ENCODE results near the gene POPDC3.
A peak's percentile ranks its signal among the peaks of the same experiment; 100 is the strongest.

The POPDC3 gene

DNA sequence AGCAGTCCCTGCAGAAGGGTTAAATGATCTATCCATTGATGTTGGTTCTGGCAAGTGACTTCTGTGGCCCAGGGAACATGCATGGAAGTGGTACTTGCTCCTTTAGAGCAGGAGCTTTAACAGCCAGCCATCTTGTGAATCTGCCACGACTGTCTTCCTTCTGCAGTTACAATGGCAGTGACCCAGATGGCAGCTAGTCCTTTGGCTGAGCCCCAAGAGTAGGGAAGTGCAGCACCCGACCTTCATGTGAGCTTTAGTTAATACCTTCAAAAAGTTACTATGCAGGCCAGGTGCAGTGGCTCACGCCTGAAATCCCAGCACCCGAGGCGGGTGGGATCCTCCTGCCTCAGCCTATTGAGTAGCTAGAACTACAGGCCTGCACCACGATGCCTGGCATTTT lies 66.4 kb downstream of the POPDC3 start:
- no peak overlapping the region for H3K27ac ChIP-seq (ENCODE audit: extremely low read depth, low read depth, low read length)
- H3K4me3 ChIP-seq (ENCODE audit: low read depth, low read length) = no peak overlapping the region
- peaks cover 0 to 57% of the 10 kb centered on the region in 2 experiments for H3K36me3 ChIP-seq (ENCODE audit: control insufficient read depth in 2 of 2, insufficient read depth in 1 of 2, low read length in 2 of 2)
- ChIA-PET POLR2A (interaction anchor here (0.6 kb wide), 1 partner anchor 20 kb away, joined by 5 read pairs; no protein-coding TSS in a partner anchor), CTCF (interaction anchor here (0.6 to 1.2 kb wide), 3 partner anchors 25 to 745 kb away, joined by 4 to 5 read pairs (median 4); no protein-coding TSS in a partner anchor)
- H3K9me3 ChIP-seq (ENCODE audit: control insufficient read depth, insufficient read depth, low read depth, low read length) = no peaks in the 10 kb centered on the region
- no peak for TF ChIP-seq ZNF600 (tag by site-specific recombination; IDR thresholded peaks at IDR 0.05)
- TF ChIP-seq ZNF658 (tag by site-specific recombination; IDR thresholded peaks at IDR 0.05) = no peak
- TF ChIP-seq, protein P1, sequence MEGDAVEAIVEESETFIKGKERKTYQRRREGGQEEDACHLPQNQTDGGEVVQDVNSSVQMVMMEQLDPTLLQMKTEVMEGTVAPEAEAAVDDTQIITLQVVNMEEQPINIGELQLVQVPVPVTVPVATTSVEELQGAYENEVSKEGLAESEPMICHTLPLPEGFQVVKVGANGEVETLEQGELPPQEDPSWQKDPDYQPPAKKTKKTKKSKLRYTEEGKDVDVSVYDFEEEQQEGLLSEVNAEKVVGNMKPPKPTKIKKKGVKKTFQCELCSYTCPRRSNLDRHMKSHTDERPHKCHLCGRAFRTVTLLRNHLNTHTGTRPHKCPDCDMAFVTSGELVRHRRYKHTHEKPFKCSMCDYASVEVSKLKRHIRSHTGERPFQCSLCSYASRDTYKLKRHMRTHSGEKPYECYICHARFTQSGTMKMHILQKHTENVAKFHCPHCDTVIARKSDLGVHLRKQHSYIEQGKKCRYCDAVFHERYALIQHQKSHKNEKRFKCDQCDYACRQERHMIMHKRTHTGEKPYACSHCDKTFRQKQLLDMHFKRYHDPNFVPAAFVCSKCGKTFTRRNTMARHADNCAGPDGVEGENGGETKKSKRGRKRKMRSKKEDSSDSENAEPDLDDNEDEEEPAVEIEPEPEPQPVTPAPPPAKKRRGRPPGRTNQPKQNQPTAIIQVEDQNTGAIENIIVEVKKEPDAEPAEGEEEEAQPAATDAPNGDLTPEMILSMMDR (tag by site-specific recombination; IDR thresholded peaks at IDR 0.05) = no peak
- no peak for TF ChIP-seq ZNF768 (tag by site-specific recombination; IDR thresholded peaks at IDR 0.05)
- no peak for TF ChIP-seq ZNF654 (tag by site-specific recombination; IDR thresholded peaks at IDR 0.05; ENCODE audit: low read depth)
- no peak for TF ChIP-seq ZNF785 (tag by site-specific recombination; IDR thresholded peaks at IDR 0.05)
- TF ChIP-seq ZBTB8A (tag by site-specific recombination; IDR thresholded peaks at IDR 0.05) = no peak
- TF ChIP-seq ZNF24 (tag by site-specific recombination; IDR thresholded peaks at IDR 0.05) = no peak
- TF ChIP-seq IKZF3 (tag by site-specific recombination; IDR thresholded peaks at IDR 0.05) = no peak
- TF ChIP-seq ZNF16 (tag by site-specific recombination; IDR thresholded peaks at IDR 0.05; ENCODE audit: low read depth) = no peak
- TF ChIP-seq, protein P2, sequence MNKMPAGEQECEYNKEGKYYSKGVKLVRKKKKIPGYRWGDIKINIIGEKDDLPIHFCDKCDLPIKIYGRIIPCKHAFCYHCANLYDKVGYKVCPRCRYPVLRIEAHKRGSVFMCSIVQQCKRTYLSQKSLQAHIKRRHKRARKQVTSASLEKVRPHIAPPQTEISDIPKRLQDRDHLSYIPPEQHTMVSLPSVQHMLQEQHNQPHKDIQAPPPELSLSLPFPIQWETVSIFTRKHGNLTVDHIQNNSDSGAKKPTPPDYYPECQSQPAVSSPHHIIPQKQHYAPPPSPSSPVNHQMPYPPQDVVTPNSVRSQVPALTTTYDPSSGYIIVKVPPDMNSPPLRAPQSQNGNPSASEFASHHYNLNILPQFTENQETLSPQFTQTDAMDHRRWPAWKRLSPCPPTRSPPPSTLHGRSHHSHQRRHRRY (tag by site-specific recombination; IDR thresholded peaks at IDR 0.05) = no peak
- TF ChIP-seq ZNF510 (tag by site-specific recombination; IDR thresholded peaks at IDR 0.05; ENCODE audit: insufficient replicate concordance) = no peak
- TF ChIP-seq KLF16 (tag by site-specific recombination; IDR thresholded peaks at IDR 0.05) = no peak
- no peak for TF ChIP-seq ZNF335 (tag by site-specific recombination; conservative IDR thresholded peaks at IDR 0.05)
- TF ChIP-seq, protein P3, sequence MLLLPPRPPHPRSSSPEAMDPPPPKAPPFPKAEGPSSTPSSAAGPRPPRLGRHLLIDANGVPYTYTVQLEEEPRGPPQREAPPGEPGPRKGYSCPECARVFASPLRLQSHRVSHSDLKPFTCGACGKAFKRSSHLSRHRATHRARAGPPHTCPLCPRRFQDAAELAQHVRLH (tag by site-specific recombination; IDR thresholded peaks at IDR 0.05) = no peak
- no peak for TF ChIP-seq ZNF324 (tag by site-specific recombination; IDR thresholded peaks at IDR 0.05)
- no peak for TF ChIP-seq ZBTB1 (tag by site-specific recombination; IDR thresholded peaks at IDR 0.05)
- TF ChIP-seq EGR2 (tag by site-specific recombination; IDR thresholded peaks at IDR 0.05; ENCODE audit: low read depth) = no peak
- TF ChIP-seq, protein P4, sequence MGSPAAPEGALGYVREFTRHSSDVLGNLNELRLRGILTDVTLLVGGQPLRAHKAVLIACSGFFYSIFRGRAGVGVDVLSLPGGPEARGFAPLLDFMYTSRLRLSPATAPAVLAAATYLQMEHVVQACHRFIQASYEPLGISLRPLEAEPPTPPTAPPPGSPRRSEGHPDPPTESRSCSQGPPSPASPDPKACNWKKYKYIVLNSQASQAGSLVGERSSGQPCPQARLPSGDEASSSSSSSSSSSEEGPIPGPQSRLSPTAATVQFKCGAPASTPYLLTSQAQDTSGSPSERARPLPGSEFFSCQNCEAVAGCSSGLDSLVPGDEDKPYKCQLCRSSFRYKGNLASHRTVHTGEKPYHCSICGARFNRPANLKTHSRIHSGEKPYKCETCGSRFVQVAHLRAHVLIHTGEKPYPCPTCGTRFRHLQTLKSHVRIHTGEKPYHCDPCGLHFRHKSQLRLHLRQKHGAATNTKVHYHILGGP (tag by site-specific recombination; IDR thresholded peaks at IDR 0.05) = no peak
- TF ChIP-seq ZNF10 (tag by site-specific recombination; IDR thresholded peaks at IDR 0.05) = no peak
- no peaks in the 10 kb centered on the region for H3K4me1 ChIP-seq (ENCODE audit: control insufficient read depth, insufficient read depth, low read length)

DNA sequence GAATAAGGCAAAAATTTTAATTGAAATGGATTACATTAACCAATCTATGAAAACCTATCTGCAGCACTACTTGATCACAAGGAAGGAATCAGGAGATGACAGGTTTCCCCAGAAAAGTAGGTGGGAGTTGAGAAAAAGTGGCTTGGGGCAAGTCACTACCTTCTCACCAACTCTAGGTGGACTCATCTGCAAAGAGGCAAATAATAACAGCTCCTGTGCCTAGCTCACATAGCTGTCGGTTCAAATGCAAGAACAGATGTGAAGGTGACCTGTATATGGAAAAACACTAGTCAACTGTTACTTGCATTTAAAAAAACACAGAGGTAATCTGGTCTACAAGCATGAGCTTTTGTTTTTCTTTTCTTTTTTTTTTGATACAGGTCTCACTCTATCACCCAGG lies 67.2 kb downstream of the POPDC3 start:
- no peaks in the 10 kb centered on the region for H3K4me1 ChIP-seq (ENCODE audit: control insufficient read depth, insufficient read depth, low read length)
- H3K9me3 ChIP-seq (ENCODE audit: control insufficient read depth, insufficient read depth, low read depth, low read length) = no peaks in the 10 kb centered on the region
- H3K27ac ChIP-seq (ENCODE audit: extremely low read depth, low read depth, low read length) = no peak overlapping the region
- POLR2A ChIA-PET = no interaction called here
- CTCF ChIA-PET = interaction anchor here (0.6 to 1.2 kb wide), 4 partner anchors 24 to 250 kb away, joined by 3 to 5 read pairs (median 4); no protein-coding TSS in a partner anchor
- H3K4me3 ChIP-seq (ENCODE audit: low read depth, low read length) = no peak overlapping the region
- TF ChIP-seq ZNF670 (tag by site-specific recombination; IDR thresholded peaks at IDR 0.05; ENCODE audit: low read depth) = no peak
- TF ChIP-seq ZNF654 (tag by site-specific recombination; IDR thresholded peaks at IDR 0.05; ENCODE audit: low read depth) = peak; percentile 19; the same call in 1 of the 2 replicates
- H3K36me3 ChIP-seq (ENCODE audit: control insufficient read depth in 2 of 2, insufficient read depth in 1 of 2, low read length in 2 of 2) = peaks cover 0 to 50% of the 10 kb centered on the region in 2 experiments
